ENCODE measurements around the gene PRKD1. TPM values are rescaled to one million over a fixed set of nuclear protein-coding genes. Genes with fewer than 3 reads are reported as not detected.

Gene PRKD1
- total and polyA plus RNA-seq, 2 donors (not counting 1 experiment from before 2014, with no cell fraction given) = 0.03 to 4.3 TPM

DNA sequence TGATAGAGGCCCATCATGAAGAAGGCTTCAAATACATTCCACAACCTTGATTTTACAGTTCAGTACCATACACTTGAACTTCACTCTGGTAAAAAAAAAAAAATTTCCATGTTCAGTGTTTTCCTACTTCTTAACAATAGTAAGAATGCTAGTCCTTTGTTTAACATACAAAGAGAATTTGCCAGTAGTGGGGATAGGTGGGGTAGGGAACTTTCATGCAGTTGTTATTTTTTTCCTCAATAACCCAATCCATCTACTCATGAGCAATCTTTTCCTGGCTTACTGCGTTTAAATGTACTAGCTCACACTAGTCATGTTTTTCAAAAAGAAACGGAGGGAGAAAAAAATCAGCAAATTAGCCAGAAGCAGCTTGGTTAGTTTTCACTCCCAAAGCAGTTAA is 206.1 kb downstream of the PRKD1 start:
- Histone ChIP-seq H4K20me1 (ENCODE audit: control insufficient read depth, insufficient read depth, low read length, poor library complexity, severe bottlenecking) (no peaks in the 10 kb centered on the region), H2AFZ (ENCODE audit: insufficient read depth, low read depth, low read length, poor library complexity, severe bottlenecking) (no peak overlapping the region), H3K4me3 (ENCODE audit: control extremely low read depth in 1 of 5, extremely low read depth in 1 of 5, insufficient read depth in 1 of 5, low read depth in 2 of 5, low read length in 4 of 5) (no peak overlapping the region), H3K27ac (ENCODE audit: low read length in 2 of 2) (no peak overlapping the region), H3K79me2 (ENCODE audit: control insufficient read depth, insufficient read depth, low read length) (no peaks in the 10 kb centered on the region), H3K36me3 (replicated peaks in 1 of 2; ENCODE audit: control extremely low read depth in 1 of 2, control insufficient read depth in 1 of 2, extremely low read depth in 1 of 2, insufficient read depth in 2 of 2, low read length in 1 of 2) (no peaks in the 10 kb centered on the region), H3K4me2 (replicated peaks; ENCODE audit: low read depth, low read length, poor library complexity, severe bottlenecking) (no peak overlapping the region), H3K27me3 (replicated peaks in 1 of 4; ENCODE audit: control extremely low read depth in 1 of 4, control insufficient read depth in 3 of 4, insufficient read depth in 4 of 4, low read length in 3 of 4) (no peaks in the 10 kb centered on the region), H3K9ac (ENCODE audit: low read length) (no peak overlapping the region), H3K4me1 (ENCODE audit: control insufficient read depth in 2 of 2, insufficient read depth in 2 of 2, low read length in 2 of 2) (no peaks in the 10 kb centered on the region), H3K9me3 (ENCODE audit: control extremely low read depth in 1 of 3, control insufficient read depth in 2 of 3, insufficient read depth in 1 of 3, low read length in 2 of 3) (no peaks in the 10 kb centered on the region)
- no peak overlapping the region for H3K4me3 Mint-ChIP-seq
- no CpG with 5 or more reads among the region's 2 CpGs for WGBS (ENCODE audit: insufficient coverage)
- ChIA-PET CTCF (no interaction called here), POLR2A (no interaction called here)
- no peaks in the 10 kb centered on the region for H3K4me1 Mint-ChIP-seq
- ATAC-seq (ENCODE audit: low read depth) = no peak
- H3K9me3 Mint-ChIP-seq (ENCODE audit: insufficient read depth) = no peaks in the 10 kb centered on the region
- intact Hi-C loops (cut with micrococcal nuclease) = no loop called here
- DNase-seq = no peak
- TF ChIP-seq, protein P1, sequence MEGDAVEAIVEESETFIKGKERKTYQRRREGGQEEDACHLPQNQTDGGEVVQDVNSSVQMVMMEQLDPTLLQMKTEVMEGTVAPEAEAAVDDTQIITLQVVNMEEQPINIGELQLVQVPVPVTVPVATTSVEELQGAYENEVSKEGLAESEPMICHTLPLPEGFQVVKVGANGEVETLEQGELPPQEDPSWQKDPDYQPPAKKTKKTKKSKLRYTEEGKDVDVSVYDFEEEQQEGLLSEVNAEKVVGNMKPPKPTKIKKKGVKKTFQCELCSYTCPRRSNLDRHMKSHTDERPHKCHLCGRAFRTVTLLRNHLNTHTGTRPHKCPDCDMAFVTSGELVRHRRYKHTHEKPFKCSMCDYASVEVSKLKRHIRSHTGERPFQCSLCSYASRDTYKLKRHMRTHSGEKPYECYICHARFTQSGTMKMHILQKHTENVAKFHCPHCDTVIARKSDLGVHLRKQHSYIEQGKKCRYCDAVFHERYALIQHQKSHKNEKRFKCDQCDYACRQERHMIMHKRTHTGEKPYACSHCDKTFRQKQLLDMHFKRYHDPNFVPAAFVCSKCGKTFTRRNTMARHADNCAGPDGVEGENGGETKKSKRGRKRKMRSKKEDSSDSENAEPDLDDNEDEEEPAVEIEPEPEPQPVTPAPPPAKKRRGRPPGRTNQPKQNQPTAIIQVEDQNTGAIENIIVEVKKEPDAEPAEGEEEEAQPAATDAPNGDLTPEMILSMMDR (IDR thresholded peaks at IDR 0.05) = no peak
- TF ChIP-seq EZH2 (IDR thresholded peaks at IDR 0.05; ENCODE audit: borderline replicate concordance, insufficient read depth, low read depth, low read length, poor library complexity, severe bottlenecking) = no peak
- H3K27ac Mint-ChIP-seq = no peak overlapping the region
- no peaks in the 10 kb centered on the region for H3K27me3 Mint-ChIP-seq

DNA sequence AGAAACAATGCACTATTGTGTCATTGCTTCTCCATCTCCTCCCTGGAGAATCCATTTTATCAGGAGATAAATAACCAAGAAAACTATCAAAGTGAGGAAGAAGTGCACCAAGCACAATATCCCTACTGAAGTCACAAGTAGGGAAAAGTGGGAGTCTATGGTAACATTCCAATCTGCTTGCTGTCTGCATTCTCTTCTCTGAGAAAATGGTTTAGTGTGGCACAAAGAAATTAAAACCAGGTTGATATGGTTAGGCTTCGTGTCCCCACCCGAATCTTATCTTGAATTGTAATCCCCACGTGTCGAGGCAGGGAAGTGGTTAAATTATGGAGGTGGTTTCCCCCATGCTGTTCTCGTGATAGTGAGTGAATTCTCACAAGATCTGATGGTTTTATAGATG is 209.7 kb downstream of the PRKD1 start:
- H3K4me3 ChIP-seq (ENCODE audit: control extremely low read depth in 1 of 5, extremely low read depth in 1 of 5, insufficient read depth in 1 of 5, low read depth in 2 of 5, low read length in 4 of 5) = no peak overlapping the region
- Mint-ChIP-seq H3K4me3 (no peak overlapping the region), H3K27me3 (no peaks in the 10 kb centered on the region), H3K4me1 (no peaks in the 10 kb centered on the region), H3K27ac (no peak overlapping the region), H3K9me3 (ENCODE audit: insufficient read depth) (no peaks in the 10 kb centered on the region)
- no peaks in the 10 kb centered on the region for H3K79me2 ChIP-seq (ENCODE audit: control insufficient read depth, insufficient read depth, low read length)
- H3K27me3 ChIP-seq (replicated peaks in 1 of 4; ENCODE audit: control extremely low read depth in 1 of 4, control insufficient read depth in 3 of 4, insufficient read depth in 4 of 4, low read length in 3 of 4) = no peaks in the 10 kb centered on the region
- no peak overlapping the region for H3K27ac ChIP-seq (ENCODE audit: low read length in 2 of 2)
- TF ChIP-seq EZH2 (IDR thresholded peaks at IDR 0.05; ENCODE audit: borderline replicate concordance, insufficient read depth, low read depth, low read length, poor library complexity, severe bottlenecking) = no peak
- no peak overlapping the region for H3K9ac ChIP-seq (ENCODE audit: low read length)
- no peak overlapping the region for H2AFZ ChIP-seq (ENCODE audit: insufficient read depth, low read depth, low read length, poor library complexity, severe bottlenecking)
- no peaks in the 10 kb centered on the region for H3K9me3 ChIP-seq (ENCODE audit: control extremely low read depth in 1 of 3, control insufficient read depth in 2 of 3, insufficient read depth in 1 of 3, low read length in 2 of 3)
- ChIA-PET POLR2A (no interaction called here), CTCF (no interaction called here)
- DNase-seq = no peak
- no CpG with 5 or more reads among the region's 5 CpGs for WGBS (ENCODE audit: insufficient coverage)
- H3K36me3 ChIP-seq (replicated peaks in 1 of 2; ENCODE audit: control extremely low read depth in 1 of 2, control insufficient read depth in 1 of 2, extremely low read depth in 1 of 2, insufficient read depth in 2 of 2, low read length in 1 of 2) = no peaks in the 10 kb centered on the region
- no peaks in the 10 kb centered on the region for H4K20me1 ChIP-seq (ENCODE audit: control insufficient read depth, insufficient read depth, low read length, poor library complexity, severe bottlenecking)
- no peak overlapping the region for H3K4me2 ChIP-seq (replicated peaks; ENCODE audit: low read depth, low read length, poor library complexity, severe bottlenecking)
- no peaks in the 10 kb centered on the region for H3K4me1 ChIP-seq (ENCODE audit: control insufficient read depth in 2 of 2, insufficient read depth in 2 of 2, low read length in 2 of 2)
- intact Hi-C loops (cut with micrococcal nuclease) = no loop called here
- no peak for ATAC-seq (ENCODE audit: low read depth)
